Measurements from ENCODE around the gene WEE1. TPM values are rescaled to one million over a fixed set of nuclear protein-coding genes. Genes with fewer than 3 reads are reported as not detected.
"Not testable (repeated sequence)": the region's sequence is repeated elsewhere in the genome, so short reads cannot be mapped to it uniquely, and the experiment has no call there.

The WEE1 gene
- total and polyA plus RNA-seq, 7 donors, result 4.2 to 58.6 (median 8.2) TPM

DNA sequence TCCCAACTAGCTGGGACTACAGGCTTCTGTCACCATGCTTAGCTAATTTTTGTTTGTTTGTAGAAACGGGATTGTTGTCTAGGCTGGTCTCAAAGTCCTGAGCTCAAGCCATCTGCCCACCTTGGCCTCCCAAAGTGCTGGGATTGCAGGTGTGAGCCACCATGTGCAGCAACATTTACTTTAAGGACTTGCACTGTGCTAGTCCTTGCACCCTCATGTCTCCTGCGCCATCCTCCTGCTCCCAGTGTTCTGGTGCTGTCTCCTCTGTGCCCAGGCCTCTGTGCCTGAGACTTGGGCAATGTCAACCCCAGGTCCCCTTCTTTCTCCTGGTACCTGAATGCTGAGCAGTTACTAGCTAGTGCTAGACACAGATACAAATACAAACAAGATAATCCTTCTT lies 26.7 kb downstream of the WEE1 start:
- Histone ChIP-seq H3K4me3 (no peak overlapping the region), H3K27me3 (ENCODE audit: insufficient read depth in 3 of 3, low read length in 2 of 3) (no peaks in the 10 kb centered on the region), H3K9me3 (no peaks in the 10 kb centered on the region), H3K4me1 (no peaks in the 10 kb centered on the region), H3K27ac (no peak overlapping the region), H3K36me3 (ENCODE audit: insufficient read depth in 1 of 2, low read depth in 1 of 2) (no peaks in the 10 kb centered on the region)
- DNase-seq, result no peak
- intact Hi-C loops (cut with DNase I), result no loop called here
- no peak for ATAC-seq
- TF ChIP-seq, protein P1, sequence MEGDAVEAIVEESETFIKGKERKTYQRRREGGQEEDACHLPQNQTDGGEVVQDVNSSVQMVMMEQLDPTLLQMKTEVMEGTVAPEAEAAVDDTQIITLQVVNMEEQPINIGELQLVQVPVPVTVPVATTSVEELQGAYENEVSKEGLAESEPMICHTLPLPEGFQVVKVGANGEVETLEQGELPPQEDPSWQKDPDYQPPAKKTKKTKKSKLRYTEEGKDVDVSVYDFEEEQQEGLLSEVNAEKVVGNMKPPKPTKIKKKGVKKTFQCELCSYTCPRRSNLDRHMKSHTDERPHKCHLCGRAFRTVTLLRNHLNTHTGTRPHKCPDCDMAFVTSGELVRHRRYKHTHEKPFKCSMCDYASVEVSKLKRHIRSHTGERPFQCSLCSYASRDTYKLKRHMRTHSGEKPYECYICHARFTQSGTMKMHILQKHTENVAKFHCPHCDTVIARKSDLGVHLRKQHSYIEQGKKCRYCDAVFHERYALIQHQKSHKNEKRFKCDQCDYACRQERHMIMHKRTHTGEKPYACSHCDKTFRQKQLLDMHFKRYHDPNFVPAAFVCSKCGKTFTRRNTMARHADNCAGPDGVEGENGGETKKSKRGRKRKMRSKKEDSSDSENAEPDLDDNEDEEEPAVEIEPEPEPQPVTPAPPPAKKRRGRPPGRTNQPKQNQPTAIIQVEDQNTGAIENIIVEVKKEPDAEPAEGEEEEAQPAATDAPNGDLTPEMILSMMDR (IDR thresholded peaks at IDR 0.05), result no peak
- WGBS, 3 donors, result 70 to 95% (median 87%) methylated on average over 2 of the region's 2 CpGs

DNA sequence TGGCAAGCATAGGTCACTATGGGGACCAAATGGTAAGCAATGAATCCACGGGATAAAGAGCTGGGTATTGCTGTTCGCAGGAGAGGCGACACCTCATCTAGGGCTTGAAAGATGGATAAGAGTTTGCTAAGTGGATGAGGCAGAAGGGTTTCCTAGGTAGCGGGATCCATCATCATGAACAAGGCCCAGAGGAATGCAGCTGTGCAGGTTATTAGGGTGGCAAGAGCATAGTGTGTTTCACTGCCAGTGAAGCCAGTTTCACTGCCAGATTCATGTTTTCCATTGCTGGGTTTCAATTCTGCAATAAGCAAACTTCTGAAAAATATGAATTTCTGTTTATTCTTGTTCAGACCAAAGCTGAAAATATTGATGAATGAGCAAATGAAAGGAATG lies 27.2 kb downstream of the WEE1 start:
- DNase-seq (no peak), ATAC-seq (no peak)
- no peaks in the 10 kb centered on the region for H3K36me3 ChIP-seq (ENCODE audit: insufficient read depth in 1 of 2, low read depth in 1 of 2)
- TF ChIP-seq, protein P1 (IDR thresholded peaks at IDR 0.05), result no peak
- 91 to 93% (median 91%) methylated on average over 4 of the region's 4 CpGs for WGBS, 3 donors
- no peak overlapping the region for H3K27ac ChIP-seq
- no peaks in the 10 kb centered on the region for H3K4me1 ChIP-seq
- no peaks in the 10 kb centered on the region for H3K27me3 ChIP-seq (ENCODE audit: insufficient read depth in 3 of 3, low read length in 2 of 3)
- H3K4me3 ChIP-seq, result no peak overlapping the region
- intact Hi-C loops (cut with DNase I), result no loop called here
- no peaks in the 10 kb centered on the region for H3K9me3 ChIP-seq

DNA sequence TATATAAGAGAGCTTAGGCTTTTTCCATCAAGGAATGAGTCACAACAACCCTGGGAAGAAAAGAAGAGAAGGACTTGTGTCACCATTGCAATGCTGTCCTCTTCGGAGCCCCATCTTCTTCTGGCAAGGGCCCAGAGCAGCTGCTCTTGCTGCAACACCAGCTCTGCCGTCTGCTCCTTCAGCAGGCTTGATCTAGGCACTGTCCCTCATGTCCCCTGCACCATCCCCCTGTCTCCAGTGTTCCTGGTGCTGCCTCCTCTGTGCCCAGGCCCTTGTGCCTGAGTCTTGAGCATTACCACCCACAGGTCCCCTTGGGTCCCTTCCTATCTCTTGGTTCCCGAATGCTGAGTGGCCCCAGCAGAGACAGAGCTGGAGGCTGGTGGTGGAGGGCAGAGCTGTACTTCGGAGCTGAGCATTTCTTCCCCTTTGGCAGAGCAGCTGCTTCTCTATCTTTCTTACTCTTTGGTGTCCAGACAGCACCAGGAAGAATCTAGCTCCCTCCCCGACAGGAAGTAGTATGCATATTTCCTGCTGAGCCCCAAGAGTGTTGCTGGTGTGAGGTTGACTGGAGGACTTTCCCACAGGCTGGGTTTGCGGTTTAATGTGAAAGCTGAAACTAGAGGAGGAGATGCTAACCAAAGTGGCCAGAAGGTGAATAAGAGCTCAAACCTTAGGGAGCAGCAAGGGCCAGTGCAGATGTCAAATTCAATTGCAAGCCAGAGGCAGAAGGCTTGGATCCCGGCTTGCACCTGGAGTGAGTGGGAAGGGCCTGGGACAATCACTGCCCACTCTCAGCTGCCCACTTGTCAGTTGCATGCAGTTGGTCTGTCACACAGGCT lies 27.8 kb downstream of the WEE1 start:
- 23 to 44% (median 25%) methylated on average over 7 of the region's 7 CpGs for WGBS, 3 donors
- H3K4me3 ChIP-seq, result no peak overlapping the region
- no peak overlapping the region for H3K27ac ChIP-seq
- intact Hi-C loops (cut with DNase I), result no loop called here
- H3K9me3 ChIP-seq, result no peaks in the 10 kb centered on the region
- no peaks in the 10 kb centered on the region for H3K36me3 ChIP-seq (ENCODE audit: insufficient read depth in 1 of 2, low read depth in 1 of 2)
- no peaks in the 10 kb centered on the region for H3K4me1 ChIP-seq
- TF ChIP-seq, protein P1 (IDR thresholded peaks at IDR 0.05), result no peak
- no peaks in the 10 kb centered on the region for H3K27me3 ChIP-seq (ENCODE audit: insufficient read depth in 3 of 3, low read length in 2 of 3)
- DNase-seq (peak; percentile 44 to 74), ATAC-seq (peak in 2 of 4 donors; percentile 35 to 50)

DNA sequence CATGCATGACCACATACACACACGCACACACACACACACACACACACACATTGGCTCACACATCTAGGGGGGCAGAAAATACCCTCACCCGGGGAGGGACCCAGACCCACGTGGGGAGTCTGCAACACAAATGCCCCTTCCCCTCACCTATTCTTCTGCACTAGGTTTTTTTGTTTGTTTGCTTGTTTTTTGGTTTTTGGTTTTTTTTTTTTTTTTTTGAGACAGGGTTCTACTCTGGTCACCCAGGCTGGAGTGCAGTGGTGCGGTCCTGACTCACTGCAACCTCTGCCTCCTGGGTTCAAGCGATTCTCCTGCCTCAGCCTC lies 28.4 kb downstream of the WEE1 start:
- Histone ChIP-seq H3K36me3 (ENCODE audit: insufficient read depth in 1 of 2, low read depth in 1 of 2) (no peaks in the 10 kb centered on the region), H3K4me3 (no peak overlapping the region), H3K27me3 (ENCODE audit: insufficient read depth in 3 of 3, low read length in 2 of 3) (no peaks in the 10 kb centered on the region), H3K4me1 (no peaks in the 10 kb centered on the region), H3K27ac (no peak overlapping the region), H3K9me3 (no peaks in the 10 kb centered on the region)
- ATAC-seq (no peak), DNase-seq (no peak)
- TF ChIP-seq, protein P1 (IDR thresholded peaks at IDR 0.05), result no peak
- intact Hi-C loops (cut with DNase I), result no loop called here
- 62 to 65% (median 63%) methylated on average over 5 of the region's 5 CpGs for WGBS, 3 donors

DNA sequence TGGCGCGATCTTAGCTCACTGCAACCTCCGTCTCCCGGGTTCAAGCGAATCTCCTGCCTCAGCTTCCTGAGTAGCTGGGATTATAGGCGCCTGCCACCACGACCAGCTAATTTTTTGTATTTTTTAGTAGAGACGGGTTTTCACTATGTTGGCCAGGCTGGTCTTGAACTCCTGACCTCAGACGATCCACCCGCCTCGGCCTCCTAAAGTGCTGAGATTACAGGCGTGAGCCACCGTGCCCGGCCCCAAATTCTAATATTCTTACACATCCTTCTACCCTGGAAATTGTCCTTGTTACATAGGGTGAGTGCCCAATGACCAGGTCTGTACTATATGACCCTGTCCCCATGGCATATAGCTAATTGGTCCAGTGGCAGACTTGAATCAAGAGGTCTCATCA lies 29.7 kb downstream of the WEE1 start:
- DNase-seq; H3K9me3 ChIP-seq; ATAC-seq; H3K36me3 ChIP-seq (ENCODE audit: insufficient read depth in 1 of 2, low read depth in 1 of 2); H3K27ac ChIP-seq; H3K4me3 ChIP-seq; intact Hi-C loops (cut with DNase I); H3K27me3 ChIP-seq (ENCODE audit: insufficient read depth in 3 of 3, low read length in 2 of 3); H3K4me1 ChIP-seq: not testable (repeated sequence)
- 95 to 97% (median 95%) methylated on average over 14 of the region's 14 CpGs for WGBS, 3 donors
